ENCODE results near the gene CEMP1. TPM values are rescaled to one million over a fixed set of nuclear protein-coding genes. Genes with fewer than 3 reads are reported as not detected.

The CEMP1 gene
- total RNA-seq, 1 experiment from 2014 or later = not detected

- peak overlapping the region in 2 of 3 experiments; percentile 64 to 71; a peak in 5 of 7 replicates for H3K27ac Mint-ChIP-seq
- DNase-seq = no peak
- H2BK15ac ChIP-seq (ENCODE audit: low read depth, low read length) = no peak overlapping the region
These were observed 43.7 kb downstream of the CEMP1 start for GRCh38 chr16:2487517-2487842.

More at GRCh38 chr16:2487517-2487842, 43.7 kb downstream of the CEMP1 start:
- Histone ChIP-seq H3K14ac (ENCODE audit: insufficient read depth, low read length) (no peak overlapping the region), H3K4ac (ENCODE audit: low read depth, low read length) (no peak overlapping the region), H2BK20ac (ENCODE audit: low read depth, low read length, poor library complexity, severe bottlenecking) (no peak overlapping the region), H3K23ac (ENCODE audit: insufficient read length, low read depth, low read length) (no peak overlapping the region), H3K9ac (ENCODE audit: extremely low read depth, insufficient read length, low read length) (no peak overlapping the region), H4K5ac (ENCODE audit: insufficient read length, low read depth, low read length) (no peak overlapping the region), H3K56ac (ENCODE audit: insufficient read length, low read depth, low read length) (no peak overlapping the region), H4K91ac (ENCODE audit: insufficient read length, low read depth, low read length) (no peak overlapping the region), H3K27me3 (ENCODE audit: insufficient read depth, low read length) (no peaks in the 10 kb centered on the region), H2BK12ac (ENCODE audit: insufficient read length, low read depth, low read length) (no peak overlapping the region), H2AK5ac (ENCODE audit: insufficient read length, low read length) (no peak overlapping the region), H3K4me1 (ENCODE audit: insufficient read depth, low read length) (no peaks in the 10 kb centered on the region), H3K18ac (ENCODE audit: insufficient read length, low read depth, low read length) (no peak overlapping the region), H2AFZ (ENCODE audit: low read length) (no peak overlapping the region), H2BK120ac (ENCODE audit: low read depth, low read length, poor library complexity, severe bottlenecking) (no peak overlapping the region), H3K23me2 (ENCODE audit: insufficient read length, low read depth, low read length, poor library complexity, severe bottlenecking) (no peaks in the 10 kb centered on the region), H3T11ph (ENCODE audit: low read length) (no peak overlapping the region), H3K79me1 (ENCODE audit: insufficient read depth, low read depth, low read length, poor library complexity, severe bottlenecking) (no peaks in the 10 kb centered on the region), H3K27ac (ENCODE audit: insufficient read length, low read depth, low read length) (no peak overlapping the region), H3K4me2 (ENCODE audit: insufficient read depth, insufficient read length, low read length) (no peak overlapping the region), H4K8ac (replicated peaks; ENCODE audit: insufficient read length, low read depth, low read length) (no peak overlapping the region), H4K20me1 (ENCODE audit: control insufficient read depth, insufficient read depth, insufficient read length) (no peaks in the 10 kb centered on the region), H3K79me2 (ENCODE audit: insufficient read depth, low read length) (no peaks in the 10 kb centered on the region; the same call in 1 of the 2 replicates), H2BK5ac (ENCODE audit: insufficient read length, low read length) (no peak overlapping the region), H3K9me3 (ENCODE audit: control insufficient read depth, low read depth, low read length) (no peaks in the 10 kb centered on the region)
- no peaks in the 10 kb centered on the region for H3K27me3 Mint-ChIP-seq (ENCODE audit: low read depth)
- no peak for TF ChIP-seq CTCF (conservative IDR thresholded peaks at IDR 0.05)
- H3K36me3 Mint-ChIP-seq (ENCODE audit: insufficient read depth in 1 of 3, low read depth in 3 of 3) = no peaks in the 10 kb centered on the region
- H3K4me1 Mint-ChIP-seq = peaks cover 9 to 15% of the 10 kb centered on the region in 2 experiments
- no peak overlapping the region for H3K4me3 Mint-ChIP-seq
- WGBS (ENCODE audit: extremely low coverage, insufficient read length, low lambda C conversion rate) = no CpG with 5 or more reads among the region's 8 CpGs
- no peaks in the 10 kb centered on the region for H3K9me3 Mint-ChIP-seq
